Neural cell (in vitro differentiated cells): Measurements from ENCODE around the gene METTL9.

Experiments
- CTCF ChIP-seq: fragments of 450-650 bp; IDR thresholded peaks from 2 replicates; pipeline ENCODE4 v1.5.1; 2014; ENCODE audit warnings: antibody characterized with exemption, mild to moderate bottlenecking, moderate library complexity; ENCODE audit not compliant: poor library complexity, severe bottlenecking
- REST ChIP-seq: IDR thresholded peaks from 2 replicates; pipeline ENCODE4 v1.6.1; 2012; ENCODE audit warnings: borderline replicate concordance

- TF ChIP-seq CTCF (no peak), REST (no peak)
Observed at GRCh38 chr16:21650521-21650920, 51.1 kb downstream of the METTL9 start.
